AG08396 (cell line): Measurements from ENCODE around the gene NAV3.

Experiments used
- DNase-seq: peaks from one replicate; pipeline ENCODE4 v3.0.0; 2012; ENCODE audit warnings: low spot score, mixed read lengths

The NAV3 gene

DNA sequence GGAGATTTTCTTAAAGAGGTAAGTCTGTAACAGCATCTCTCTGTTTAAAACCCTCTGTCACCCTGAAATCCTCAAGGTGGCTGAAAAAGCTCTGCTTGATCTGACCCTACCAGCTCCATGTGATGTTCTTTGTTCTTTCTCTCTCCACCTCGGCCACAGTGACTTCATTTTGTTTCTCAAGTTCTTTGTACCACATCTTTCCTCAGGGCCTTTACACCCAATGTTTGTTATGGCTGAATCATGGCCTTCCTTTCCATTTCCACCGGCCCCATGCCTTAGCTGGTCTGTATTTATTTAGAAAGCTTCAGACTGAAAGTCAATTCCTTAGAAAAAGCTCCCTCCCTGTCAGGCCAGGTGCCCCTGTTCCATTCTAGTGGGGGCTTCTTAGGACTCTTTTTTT, 431.2 kb downstream of the NAV3 start:
- DNase-seq, result no peak
